H9 (cell line): ENCODE data around the gene LATS2. TPM values are rescaled to one million over a fixed set of nuclear protein-coding genes. Genes with fewer than 3 reads are reported as not detected.
A peak's percentile ranks its signal among the peaks of the same experiment; 100 is the strongest.

Source experiments
- DNase-seq: peaks from one replicate; pipeline ENCODE4 v3.0.0-alpha.2; 2017
- H2AFZ ChIP-seq: one replicate; pipeline ENCODE4 v1.6.1; 2013; ENCODE audit warnings: mild to moderate bottlenecking, low read length, control low read depth, moderate library complexity
- H2AK5ac ChIP-seq: 2 replicates; pipeline ENCODE4 v1.6.1; 2013; ENCODE audit warnings: low read length, control low read depth, mixed read lengths; ENCODE audit not compliant: insufficient read length
- H2BK120ac ChIP-seq: one replicate; pipeline ENCODE4 v1.6.1; 2013; ENCODE audit warnings: low read depth, mild to moderate bottlenecking, low read length, control low read depth, inconsistent platforms; ENCODE audit not compliant: poor library complexity, severe bottlenecking
- H2BK12ac ChIP-seq: 2 replicates; pipeline ENCODE4 v1.6.1; 2013; ENCODE audit warnings: low read length, control low read depth, mixed read lengths, low read depth; ENCODE audit not compliant: insufficient read length
- H2BK15ac ChIP-seq: 2 replicates; pipeline ENCODE4 v1.6.1; 2013; ENCODE audit warnings: low read depth, low read length, control low read depth
- H2BK20ac ChIP-seq: one replicate; pipeline ENCODE4 v1.6.1; 2013; ENCODE audit warnings: low read depth, mild to moderate bottlenecking, low read length, control low read depth, inconsistent platforms; ENCODE audit not compliant: poor library complexity, severe bottlenecking
- H2BK5ac ChIP-seq: 2 replicates; pipeline ENCODE4 v1.6.1; 2013; ENCODE audit warnings: low read length, control low read depth, mixed read lengths; ENCODE audit not compliant: insufficient read length
- H3K14ac ChIP-seq: 2 replicates; pipeline ENCODE4 v1.6.1; 2013; ENCODE audit warnings: low read length, control low read depth; ENCODE audit not compliant: insufficient read depth
- H3K18ac ChIP-seq: 2 replicates; pipeline ENCODE4 v1.6.1; 2013; ENCODE audit warnings: low read depth, mild to moderate bottlenecking, mixed read lengths, low read length, control low read depth; ENCODE audit not compliant: insufficient read length
- H3K23ac ChIP-seq: 2 replicates; pipeline ENCODE4 v1.6.1; 2013; ENCODE audit warnings: low read length, control low read depth, mixed read lengths, low read depth; ENCODE audit not compliant: insufficient read length
- H3K23me2 ChIP-seq: 2 replicates; pipeline ENCODE4 v1.6.1; 2013; ENCODE audit warnings: low read depth, mild to moderate bottlenecking, mixed read lengths, low read length, control low read depth; ENCODE audit not compliant: insufficient read length, poor library complexity, severe bottlenecking
- H3K27ac ChIP-seq: 2 replicates; pipeline ENCODE4 v1.5.1; 2013; ENCODE audit warnings: low read length, control low read depth, mixed read lengths, low read depth; ENCODE audit not compliant: insufficient read length
- H3K27me3 ChIP-seq: 2 replicates; pipeline ENCODE4 v1.6.1; 2013; ENCODE audit warnings: low read length, control low read depth, inconsistent platforms; ENCODE audit not compliant: insufficient read depth
- H3K4ac ChIP-seq: 2 replicates; pipeline ENCODE4 v1.6.1; 2013; ENCODE audit warnings: low read depth, mild to moderate bottlenecking, control low read depth, inconsistent platforms, low read length, moderate library complexity
- H3K4me1 ChIP-seq: 2 replicates; pipeline ENCODE4 v1.6.1; 2013; ENCODE audit warnings: low read length, control low read depth, inconsistent platforms; ENCODE audit not compliant: insufficient read depth
- H3K4me2 ChIP-seq: 2 replicates; pipeline ENCODE4 v1.6.1; 2013; ENCODE audit warnings: low read length, control low read depth, mixed read lengths; ENCODE audit not compliant: insufficient read length, insufficient read depth
- H3K56ac ChIP-seq: 2 replicates; pipeline ENCODE4 v1.6.1; 2013; ENCODE audit warnings: low read depth, mild to moderate bottlenecking, mixed read lengths, low read length, control low read depth; ENCODE audit not compliant: insufficient read length
- H3K79me1 ChIP-seq: 2 replicates; pipeline ENCODE4 v1.6.1; 2013; ENCODE audit warnings: low read depth, mild to moderate bottlenecking, moderate library complexity, low read length, control low read depth, inconsistent platforms; ENCODE audit not compliant: insufficient read depth, poor library complexity, severe bottlenecking
- H3K79me2 ChIP-seq: 2 replicates; pipeline ENCODE4 v1.6.1; 2013; ENCODE audit warnings: low read length, control low read depth, inconsistent platforms; ENCODE audit not compliant: insufficient read depth
- H3K9ac ChIP-seq: 2 replicates; pipeline ENCODE4 v1.6.1; 2013; ENCODE audit warnings: low read length, control low read depth, mixed read lengths; ENCODE audit not compliant: insufficient read length; ENCODE audit errors: extremely low read depth
- H3K9me3 ChIP-seq: one replicate; pipeline ENCODE4 v1.6.1; 2013; ENCODE audit warnings: low read depth, low read length, inconsistent platforms; ENCODE audit not compliant: control insufficient read depth
- H3T11ph ChIP-seq: one replicate; pipeline ENCODE4 v1.6.1; 2013; ENCODE audit warnings: mild to moderate bottlenecking, low read length, control low read depth, inconsistent platforms
- H4K20me1 ChIP-seq: one replicate; pipeline ENCODE4 v1.6.1; 2013; ENCODE audit not compliant: control insufficient read depth, insufficient read length, insufficient read depth
- H4K5ac ChIP-seq: 2 replicates; pipeline ENCODE4 v1.6.1; 2013; ENCODE audit warnings: low read depth, mild to moderate bottlenecking, mixed read lengths, low read length, control low read depth; ENCODE audit not compliant: insufficient read length
- H4K8ac ChIP-seq: replicated peaks from 2 replicates; pipeline ENCODE4 v1.6.1; 2013; ENCODE audit warnings: low read length, control low read depth, mixed read lengths, low read depth; ENCODE audit not compliant: insufficient read length
- H4K91ac ChIP-seq: 2 replicates; pipeline ENCODE4 v1.6.1; 2013; ENCODE audit warnings: low read depth, mild to moderate bottlenecking, moderate library complexity, mixed read lengths, low read length, control low read depth; ENCODE audit not compliant: insufficient read length
- H3K27ac Mint-ChIP-seq, 3 experiments: 2 replicates in 2 of 3; 3 replicates in 1 of 3; pipeline ENCODE4 v1.8.0; 2020 to 2021; ENCODE audit warnings: mixed read lengths in 3 of 3, mild to moderate bottlenecking in 1 of 3, moderate library complexity in 1 of 3
- H3K27me3 Mint-ChIP-seq: 2 replicates; pipeline ENCODE4 v1.8.0; 2021; ENCODE audit warnings: low read depth, mild to moderate bottlenecking, moderate library complexity, mixed read lengths
- H3K36me3 Mint-ChIP-seq, 3 experiments: 2 replicates in 2 of 3; 3 replicates in 1 of 3; pipeline ENCODE4 v1.8.0; 2020 to 2021; ENCODE audit warnings: low read depth in 3 of 3, mixed read lengths in 3 of 3; ENCODE audit not compliant: insufficient read depth in 1 of 3
- H3K4me1 Mint-ChIP-seq, 2 experiments: 2 replicates each; pipeline ENCODE4 v1.8.0; 2020; ENCODE audit warnings: mixed read lengths in 2 of 2
- H3K4me3 Mint-ChIP-seq, 2 experiments: 2 replicates in 1 of 2; 3 replicates in 1 of 2; pipeline ENCODE4 v1.8.0; 2020 to 2021; ENCODE audit warnings: mild to moderate bottlenecking in 2 of 2, mixed read lengths in 2 of 2, moderate library complexity in 1 of 2
- H3K9me3 Mint-ChIP-seq, 2 experiments: 2 replicates in 1 of 2; 3 replicates in 1 of 2; pipeline ENCODE4 v1.8.0; 2020; ENCODE audit warnings: mild to moderate bottlenecking in 2 of 2, mixed read lengths in 2 of 2, moderate library complexity in 1 of 2
- CTCF ChIP-seq: fragments of 200-600 bp; sonication (generic); conservative IDR thresholded peaks from 3 replicates; pipeline ENCODE4 v1.8.0; 2021; ENCODE audit warnings: antibody characterized with exemption, mild to moderate bottlenecking
- WGBS: extraction: QIAGEN DNeasy Blood & Tissue Kit; methylation state at CpG from one replicate; pipeline ENCODE4 v1.1.7; 2013; ENCODE audit warnings: missing lambda C conversion rate, low lambda C conversion rate, mixed read lengths; ENCODE audit not compliant: insufficient read length; ENCODE audit errors: extremely low coverage; 5-methylcytosine and 5-hydroxymethylcytosine counted together
- total RNA-seq: library from RNA; stranded (reverse); gene quantifications from 2 replicates; pipeline ENCODE4 v1.2.1, GENCODE V29; 2021

The LATS2 gene
- total RNA-seq, 1 experiment from 2014 or later = 20.0 TPM

GRCh38 chr13:21018220-21018619, 43.2 kb downstream of the LATS2 start:
- H3K23ac ChIP-seq = no peak overlapping the region
- H3K79me2 ChIP-seq = peaks cover 13% of the 10 kb centered on the region; the same call in 1 of the 2 replicates
- no peak overlapping the region for H3K9ac ChIP-seq
- no peaks in the 10 kb centered on the region for H3K23me2 ChIP-seq
- peak overlapping the region in 2 of 3 experiments; percentile 31 to 41; a peak in 3 of 7 replicates for H3K27ac Mint-ChIP-seq
- peaks cover 22% of the 10 kb centered on the region in 2 experiments for H3K4me1 Mint-ChIP-seq
- peaks cover 3% of the 10 kb centered on the region; the same call in 1 of the 2 replicates for H3K4me1 ChIP-seq
- no peak overlapping the region for H3K56ac ChIP-seq
- no peaks in the 10 kb centered on the region for H3K27me3 Mint-ChIP-seq
- no peak overlapping the region for H2BK20ac ChIP-seq
- no peaks in the 10 kb centered on the region for H3K9me3 ChIP-seq
- H3K4ac ChIP-seq = no peak overlapping the region
- no peak overlapping the region for H2BK120ac ChIP-seq
- no peak overlapping the region for H2BK5ac ChIP-seq
- H2AFZ ChIP-seq = no peak overlapping the region
- no peak for TF ChIP-seq CTCF
- no CpG with 5 or more reads among the region's 4 CpGs for WGBS
- peaks cover 0 to 9% (median 0%) of the 10 kb centered on the region in 3 experiments; a peak in 3 of 7 replicates for H3K36me3 Mint-ChIP-seq
- H2BK12ac ChIP-seq = no peak overlapping the region
- no peak overlapping the region for H3K4me3 Mint-ChIP-seq
- H4K91ac ChIP-seq = no peak overlapping the region
- H2AK5ac ChIP-seq = no peak overlapping the region
- H3K4me2 ChIP-seq = no peak overlapping the region
- H4K5ac ChIP-seq = no peak overlapping the region
- no peaks in the 10 kb centered on the region for H3K27me3 ChIP-seq
- H3K14ac ChIP-seq = no peak overlapping the region
- H3K79me1 ChIP-seq = peaks cover 6% of the 10 kb centered on the region
- H4K20me1 ChIP-seq = peaks cover 3% of the 10 kb centered on the region
- no peaks in the 10 kb centered on the region for H3K9me3 Mint-ChIP-seq
- H3K27ac ChIP-seq = no peak overlapping the region
- no peak overlapping the region for H3T11ph ChIP-seq
- H2BK15ac ChIP-seq = no peak overlapping the region
- no peak overlapping the region for H3K18ac ChIP-seq
- DNase-seq = no peak
- no peak overlapping the region for H4K8ac ChIP-seq
